HEK293T (cell line): ENCODE data around the gene CIB4.

ENCODE experiments used
- CTBP1 ChIP-seq: fragments of 450-650 bp; IDR thresholded peaks from 2 replicates; pipeline ENCODE4 v1.6.1; 2016; ENCODE audit warnings: borderline replicate concordance
- ELF4 ChIP-seq: fragments of 450-650 bp; IDR thresholded peaks from 2 replicates; pipeline ENCODE4 v1.6.1; 2017; ENCODE audit warnings: antibody characterized with exemption
- FOXK2 ChIP-seq: fragments of 450-650 bp; IDR thresholded peaks from 2 replicates; pipeline ENCODE4 v1.6.1; 2016; ENCODE audit warnings: mild to moderate bottlenecking
- NFRKB ChIP-seq: fragments of 450-650 bp; IDR thresholded peaks from 2 replicates; pipeline ENCODE4 v1.6.1; 2016; ENCODE audit warnings: mild to moderate bottlenecking, moderate library complexity
- TF ChIP-seq, protein P1 (sequence below): fragments of 450-650 bp; IDR thresholded peaks from 2 replicates; pipeline ENCODE4 v1.6.1; 2016

DNA sequence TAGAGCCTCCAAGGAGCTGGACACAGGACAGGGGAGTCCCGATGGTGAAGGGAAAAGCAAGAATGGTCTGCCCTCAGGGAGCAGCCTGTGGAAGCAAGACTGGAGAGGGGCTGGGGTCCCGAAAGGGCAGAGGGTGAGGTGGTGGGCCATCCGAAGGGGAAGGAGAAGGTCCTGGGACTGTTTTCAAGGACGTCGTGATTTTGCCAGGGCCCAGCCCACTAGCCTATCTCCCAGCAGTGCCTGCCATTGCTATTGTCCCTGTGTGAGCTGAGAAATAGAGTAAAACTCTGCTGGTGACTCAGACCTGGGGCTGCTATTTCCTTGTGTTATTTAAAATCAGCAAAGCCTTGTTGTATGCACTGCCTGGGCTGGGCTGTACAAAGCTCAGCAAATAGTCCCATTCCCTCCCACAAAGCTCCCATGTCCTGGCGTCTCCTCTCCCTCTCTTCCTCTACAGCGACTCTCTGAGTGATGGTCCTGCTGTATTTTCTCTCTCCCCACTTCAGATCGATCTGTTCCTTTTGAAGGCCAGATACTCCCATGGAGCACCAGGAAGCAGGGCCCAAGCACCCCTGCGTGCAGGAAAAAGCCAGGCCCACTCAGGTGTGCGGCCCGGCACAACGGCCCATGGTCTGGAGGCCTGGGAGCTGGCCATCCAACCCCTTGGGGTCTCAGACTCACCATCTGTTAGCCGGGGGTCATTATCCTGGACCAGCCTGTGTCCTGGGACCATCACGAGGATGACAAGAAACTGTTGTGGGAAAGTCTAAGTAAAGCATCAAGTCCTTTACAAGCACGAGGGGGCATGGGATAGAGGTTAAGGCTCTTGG is 98.3 kb downstream of the CIB4 start:
- TF ChIP-seq FOXK2: no peak
- TF ChIP-seq CTBP1: no peak
- TF ChIP-seq, protein P1, sequence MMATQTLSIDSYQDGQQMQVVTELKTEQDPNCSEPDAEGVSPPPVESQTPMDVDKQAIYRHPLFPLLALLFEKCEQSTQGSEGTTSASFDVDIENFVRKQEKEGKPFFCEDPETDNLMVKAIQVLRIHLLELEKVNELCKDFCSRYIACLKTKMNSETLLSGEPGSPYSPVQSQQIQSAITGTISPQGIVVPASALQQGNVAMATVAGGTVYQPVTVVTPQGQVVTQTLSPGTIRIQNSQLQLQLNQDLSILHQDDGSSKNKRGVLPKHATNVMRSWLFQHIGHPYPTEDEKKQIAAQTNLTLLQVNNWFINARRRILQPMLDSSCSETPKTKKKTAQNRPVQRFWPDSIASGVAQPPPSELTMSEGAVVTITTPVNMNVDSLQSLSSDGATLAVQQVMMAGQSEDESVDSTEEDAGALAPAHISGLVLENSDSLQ: no peak
- TF ChIP-seq ELF4: no peak
- no peak for TF ChIP-seq NFRKB
